Measurements from ENCODE around the gene C18orf63.

C18orf63 gene

GRCh38 chr18:74337155-74337911 lies 21.7 kb downstream of the C18orf63 start:
- Histone ChIP-seq H3K9me3 (ENCODE audit: control insufficient read depth in 5 of 5, low read length in 5 of 5) (no peaks in the 10 kb centered on the region), H3K27me3 (ENCODE audit: control insufficient read depth in 5 of 5, insufficient read depth in 4 of 5, low read length in 5 of 5) (no peaks in the 10 kb centered on the region), H3K4me3 (ENCODE audit: low read depth in 1 of 5, low read length in 5 of 5) (no peak overlapping the region), H3K9ac (ENCODE audit: low read length in 5 of 5) (no peak overlapping the region), H3K27ac (ENCODE audit: low read depth, low read length) (no peak overlapping the region), H3K36me3 (ENCODE audit: control insufficient read depth in 5 of 5, insufficient read depth in 5 of 5, low read length in 5 of 5) (no peaks in the 10 kb centered on the region), H3K4me1 (ENCODE audit: control insufficient read depth in 5 of 5, insufficient read depth in 5 of 5, low read length in 5 of 5) (peaks cover 0 to 35% (median 6%) of the 10 kb centered on the region in 5 donors)

DNA sequence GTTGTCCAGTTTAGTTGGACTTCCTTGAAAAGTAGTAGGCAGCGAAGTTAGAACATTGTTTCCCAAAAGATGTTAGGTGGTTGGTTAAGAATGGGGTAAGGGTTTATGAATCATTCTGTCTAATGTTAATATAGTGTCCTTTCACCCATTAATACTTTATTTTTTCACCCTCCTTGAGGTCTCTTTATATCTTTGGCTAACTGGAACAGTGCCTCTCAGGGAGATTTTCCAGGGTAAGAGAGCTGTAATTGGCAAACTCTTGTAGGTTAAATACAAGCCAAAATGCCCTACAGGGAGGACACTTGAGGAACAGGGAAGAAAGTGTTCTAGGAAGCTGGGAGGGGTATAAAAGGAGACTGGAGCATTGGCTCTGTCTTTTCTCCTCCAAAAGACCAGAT lies 22.3 kb downstream of the C18orf63 start:
- Histone ChIP-seq H3K36me3 (ENCODE audit: control insufficient read depth in 5 of 5, insufficient read depth in 5 of 5, low read length in 5 of 5) (no peaks in the 10 kb centered on the region), H3K9me3 (ENCODE audit: control insufficient read depth in 5 of 5, low read length in 5 of 5) (no peaks in the 10 kb centered on the region), H3K27ac (ENCODE audit: low read depth, low read length) (no peak overlapping the region), H3K9ac (ENCODE audit: low read length in 5 of 5) (peak overlapping the region in 1 of 5 donors; percentile 16), H3K4me3 (ENCODE audit: low read depth in 1 of 5, low read length in 5 of 5) (no peak overlapping the region), H3K4me1 (ENCODE audit: control insufficient read depth in 5 of 5, insufficient read depth in 5 of 5, low read length in 5 of 5) (peaks cover 0 to 31% (median 6%) of the 10 kb centered on the region in 5 donors), H3K27me3 (ENCODE audit: control insufficient read depth in 5 of 5, insufficient read depth in 4 of 5, low read length in 5 of 5) (no peaks in the 10 kb centered on the region)

DNA sequence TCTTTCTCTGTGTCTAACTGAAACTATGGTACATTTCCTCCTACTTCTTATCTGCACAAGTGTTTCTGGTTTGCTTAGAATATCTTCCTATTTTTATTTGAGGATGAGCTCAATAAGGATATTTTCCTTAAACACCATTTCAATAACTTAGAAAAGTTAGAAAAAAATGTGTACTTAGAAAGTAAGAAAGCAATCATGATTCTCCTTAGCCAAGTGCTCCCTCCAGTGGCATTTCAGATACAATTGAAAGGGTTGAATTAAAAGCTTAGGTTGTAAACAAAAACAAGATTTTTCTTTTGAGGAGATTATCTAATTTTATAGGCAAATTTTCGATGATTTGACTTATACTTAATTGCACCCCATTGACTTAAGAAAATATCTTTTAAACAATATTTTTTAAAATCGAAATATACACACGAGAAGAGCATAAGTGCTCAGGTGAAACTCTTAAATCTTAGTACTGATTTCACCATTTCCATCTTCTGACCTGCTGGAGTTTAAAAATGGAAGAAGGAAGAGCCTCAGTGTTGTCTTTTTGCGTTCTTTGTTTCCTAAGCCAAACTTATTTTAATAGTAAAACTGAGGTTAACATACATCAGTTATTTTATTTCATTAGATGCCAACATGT lies 26.9 kb downstream of the C18orf63 start:
- Histone ChIP-seq H3K27ac (ENCODE audit: low read depth, low read length) (no peak overlapping the region), H3K9ac (ENCODE audit: low read length in 5 of 5) (no peak overlapping the region)

DNA sequence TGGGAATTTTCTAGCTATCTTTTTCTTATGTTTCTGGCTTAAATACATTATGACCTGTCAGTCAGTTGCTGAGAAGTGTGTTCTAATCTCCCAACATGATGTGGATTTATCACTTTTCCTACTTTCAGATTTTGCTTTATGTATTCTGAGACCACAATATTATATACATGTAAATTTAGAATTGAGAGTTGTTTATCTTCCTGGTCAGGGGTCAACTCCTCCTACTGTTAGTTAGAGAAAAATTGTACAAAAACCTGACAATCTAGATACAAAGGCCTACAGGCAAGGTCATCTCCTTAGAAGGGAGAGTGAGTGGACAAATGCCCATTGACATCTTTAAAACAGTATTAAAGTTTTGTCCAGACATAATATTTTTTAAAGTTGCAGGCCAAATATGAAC lies 30.6 kb downstream of the C18orf63 start:
- no peaks in the 10 kb centered on the region for H3K36me3 ChIP-seq (ENCODE audit: control insufficient read depth in 5 of 5, insufficient read depth in 5 of 5, low read length in 5 of 5)
- no peaks in the 10 kb centered on the region for H3K27me3 ChIP-seq (ENCODE audit: control insufficient read depth in 5 of 5, insufficient read depth in 4 of 5, low read length in 5 of 5)
- H3K9me3 ChIP-seq (ENCODE audit: control insufficient read depth in 5 of 5, low read length in 5 of 5): no peaks in the 10 kb centered on the region
- H3K4me1 ChIP-seq (ENCODE audit: control insufficient read depth in 5 of 5, insufficient read depth in 5 of 5, low read length in 5 of 5): no peaks in the 10 kb centered on the region
- H3K4me3 ChIP-seq (ENCODE audit: low read depth in 1 of 5, low read length in 5 of 5): no peak overlapping the region
- no peak overlapping the region for H3K27ac ChIP-seq (ENCODE audit: low read depth, low read length)
- H3K9ac ChIP-seq (ENCODE audit: low read length in 5 of 5): no peak overlapping the region

More for the DNA sequence above, 26.9 kb downstream of the C18orf63 start:
- peaks cover 0 to 9% (median 0%) of the 10 kb centered on the region in 5 donors for H3K4me1 ChIP-seq (ENCODE audit: control insufficient read depth in 5 of 5, insufficient read depth in 5 of 5, low read length in 5 of 5)
- no peaks in the 10 kb centered on the region for H3K9me3 ChIP-seq (ENCODE audit: control insufficient read depth in 5 of 5, low read length in 5 of 5)
- H3K27me3 ChIP-seq (ENCODE audit: control insufficient read depth in 5 of 5, insufficient read depth in 4 of 5, low read length in 5 of 5): no peaks in the 10 kb centered on the region
- no peak overlapping the region for H3K4me3 ChIP-seq (ENCODE audit: low read depth in 1 of 5, low read length in 5 of 5)
- H3K36me3 ChIP-seq (ENCODE audit: control insufficient read depth in 5 of 5, insufficient read depth in 5 of 5, low read length in 5 of 5): no peaks in the 10 kb centered on the region

DNA sequence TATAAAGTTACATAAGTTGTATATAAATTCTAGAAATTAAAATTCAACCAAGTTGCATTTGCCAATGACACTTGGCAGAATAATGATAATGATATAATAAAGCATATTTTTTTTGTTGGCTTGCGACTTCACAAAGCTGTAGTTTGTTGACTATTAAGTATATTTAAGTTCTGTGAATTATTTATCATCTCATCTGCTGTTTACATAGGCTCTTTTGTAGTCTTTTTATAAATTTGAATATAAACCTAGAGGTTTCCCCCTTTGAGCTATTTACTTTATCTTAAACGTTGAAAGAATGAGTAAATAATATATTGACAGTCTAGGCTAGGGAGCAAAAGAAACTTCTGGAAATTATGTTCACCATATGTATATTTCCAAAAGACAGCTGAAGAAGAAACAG lies 32.9 kb downstream of the C18orf63 start:
- no peak overlapping the region for H3K9ac ChIP-seq (ENCODE audit: low read length in 5 of 5)
- no peaks in the 10 kb centered on the region for H3K36me3 ChIP-seq (ENCODE audit: control insufficient read depth in 5 of 5, insufficient read depth in 5 of 5, low read length in 5 of 5)

DNA sequence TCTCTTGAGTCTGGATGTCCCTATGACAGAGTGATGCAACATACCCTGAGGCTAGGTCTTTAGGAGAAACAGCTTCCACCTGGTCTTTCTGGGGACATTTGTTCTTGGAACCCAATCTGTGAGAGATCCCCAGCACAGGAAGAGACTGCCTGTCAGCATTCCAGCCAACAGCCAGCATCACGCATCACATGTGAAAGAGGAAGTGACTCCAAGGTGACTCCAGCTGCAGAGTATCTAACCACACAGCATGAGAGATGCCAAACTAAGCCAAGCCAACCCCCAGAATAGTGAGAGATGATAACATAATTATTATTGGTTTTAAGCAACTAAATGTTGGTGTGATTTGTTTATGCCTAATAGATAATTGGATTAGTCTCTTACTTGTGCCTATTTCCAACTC lies 35.7 kb downstream of the C18orf63 start:
- H3K36me3 ChIP-seq (ENCODE audit: control insufficient read depth in 5 of 5, insufficient read depth in 5 of 5, low read length in 5 of 5): no peaks in the 10 kb centered on the region
- no peak overlapping the region for H3K9ac ChIP-seq (ENCODE audit: low read length in 5 of 5)
- peaks cover 0 to 7% (median 0%) of the 10 kb centered on the region in 5 donors for H3K4me1 ChIP-seq (ENCODE audit: control insufficient read depth in 5 of 5, insufficient read depth in 5 of 5, low read length in 5 of 5)
- H3K27me3 ChIP-seq (ENCODE audit: control insufficient read depth in 5 of 5, insufficient read depth in 4 of 5, low read length in 5 of 5): no peaks in the 10 kb centered on the region
- H3K9me3 ChIP-seq (ENCODE audit: control insufficient read depth in 5 of 5, low read length in 5 of 5): no peaks in the 10 kb centered on the region
- no peak overlapping the region for H3K27ac ChIP-seq (ENCODE audit: low read depth, low read length)
- H3K4me3 ChIP-seq (ENCODE audit: low read depth in 1 of 5, low read length in 5 of 5): no peak overlapping the region

More for the DNA sequence above, 32.9 kb downstream of the C18orf63 start:
- H3K27me3 ChIP-seq (ENCODE audit: control insufficient read depth in 5 of 5, insufficient read depth in 4 of 5, low read length in 5 of 5): no peaks in the 10 kb centered on the region
- H3K9me3 ChIP-seq (ENCODE audit: control insufficient read depth in 5 of 5, low read length in 5 of 5): no peaks in the 10 kb centered on the region
- peaks cover 0 to 7% (median 0%) of the 10 kb centered on the region in 5 donors for H3K4me1 ChIP-seq (ENCODE audit: control insufficient read depth in 5 of 5, insufficient read depth in 5 of 5, low read length in 5 of 5)
- no peak overlapping the region for H3K4me3 ChIP-seq (ENCODE audit: low read depth in 1 of 5, low read length in 5 of 5)
- H3K27ac ChIP-seq (ENCODE audit: low read depth, low read length): no peak overlapping the region

GRCh38 chr18:74353169-74353775 lies 37.6 kb downstream of the C18orf63 start:
- Histone ChIP-seq H3K9me3 (ENCODE audit: control insufficient read depth in 5 of 5, low read length in 5 of 5) (no peaks in the 10 kb centered on the region), H3K36me3 (ENCODE audit: control insufficient read depth in 5 of 5, insufficient read depth in 5 of 5, low read length in 5 of 5) (no peaks in the 10 kb centered on the region), H3K4me1 (ENCODE audit: control insufficient read depth in 5 of 5, insufficient read depth in 5 of 5, low read length in 5 of 5) (peaks cover 0 to 7% (median 0%) of the 10 kb centered on the region in 5 donors), H3K9ac (ENCODE audit: low read length in 5 of 5) (no peak overlapping the region), H3K4me3 (ENCODE audit: low read depth in 1 of 5, low read length in 5 of 5) (no peak overlapping the region), H3K27me3 (ENCODE audit: control insufficient read depth in 5 of 5, insufficient read depth in 4 of 5, low read length in 5 of 5) (no peaks in the 10 kb centered on the region), H3K27ac (ENCODE audit: low read depth, low read length) (no peak overlapping the region)

- H3K9ac ChIP-seq (ENCODE audit: low read length in 5 of 5): no peak overlapping the region
- H3K4me3 ChIP-seq (ENCODE audit: low read depth in 1 of 5, low read length in 5 of 5): no peak overlapping the region
- peaks cover 0 to 1% (median 0%) of the 10 kb centered on the region in 5 donors for H3K4me1 ChIP-seq (ENCODE audit: control insufficient read depth in 5 of 5, insufficient read depth in 5 of 5, low read length in 5 of 5)
- H3K27me3 ChIP-seq (ENCODE audit: control insufficient read depth in 5 of 5, insufficient read depth in 4 of 5, low read length in 5 of 5): no peaks in the 10 kb centered on the region
- H3K9me3 ChIP-seq (ENCODE audit: control insufficient read depth in 5 of 5, low read length in 5 of 5): no peaks in the 10 kb centered on the region
- H3K36me3 ChIP-seq (ENCODE audit: control insufficient read depth in 5 of 5, insufficient read depth in 5 of 5, low read length in 5 of 5): no peaks in the 10 kb centered on the region
- no peak overlapping the region for H3K27ac ChIP-seq (ENCODE audit: low read depth, low read length)
These were observed 41.3 kb downstream of the C18orf63 start for GRCh38 chr18:74356959-74357358.

GRCh38 chr18:74360852-74361655 lies 45.4 kb downstream of the C18orf63 start:
- no peak overlapping the region for H3K27ac ChIP-seq (ENCODE audit: low read depth, low read length)
- H3K9me3 ChIP-seq (ENCODE audit: control insufficient read depth in 5 of 5, low read length in 5 of 5): no peaks in the 10 kb centered on the region
- no peak overlapping the region for H3K4me3 ChIP-seq (ENCODE audit: low read depth in 1 of 5, low read length in 5 of 5)
- H3K4me1 ChIP-seq (ENCODE audit: control insufficient read depth in 5 of 5, insufficient read depth in 5 of 5, low read length in 5 of 5): no peaks in the 10 kb centered on the region
- H3K36me3 ChIP-seq (ENCODE audit: control insufficient read depth in 5 of 5, insufficient read depth in 5 of 5, low read length in 5 of 5): no peaks in the 10 kb centered on the region
- H3K9ac ChIP-seq (ENCODE audit: low read length in 5 of 5): no peak overlapping the region
- H3K27me3 ChIP-seq (ENCODE audit: control insufficient read depth in 5 of 5, insufficient read depth in 4 of 5, low read length in 5 of 5): no peaks in the 10 kb centered on the region

All from subcutaneous abdominal adipose tissue (tissue), 5 donors.